Neural progenitor cell (in vitro differentiated cells): ENCODE data around the gene PFKM. TPM values are rescaled to one million over a fixed set of nuclear protein-coding genes. Genes with fewer than 3 reads are reported as not detected.
"Not testable (repeated sequence)": the region's sequence is repeated elsewhere in the genome, so short reads cannot be mapped to it uniquely, and the experiment has no call there.

ENCODE experiments used
- DNase-seq: peaks from one replicate; pipeline ENCODE4 v3.0.0-alpha.2; 2016; ENCODE audit warnings: low spot score
- H2AFZ ChIP-seq: fragments of 200-600 bp; sonication (generic); replicated peaks from 2 replicates; pipeline ENCODE4 v1.6.1; 2016; ENCODE audit warnings: antibody characterized with exemption
- H3F3A ChIP-seq: fragments of 200-600 bp; sonication (generic); 2 replicates; pipeline ENCODE4 v1.6.1; 2016; ENCODE audit warnings: antibody characterized with exemption, low read depth
- H3K27ac ChIP-seq: fragments of 200-600 bp; sonication (generic); 2 replicates; pipeline ENCODE4 v1.5.1; 2016; ENCODE audit warnings: mild to moderate bottlenecking
- H3K27me3 ChIP-seq: fragments of 200-600 bp; sonication (generic); 2 replicates; pipeline ENCODE4 v1.6.1; 2016; ENCODE audit warnings: mild to moderate bottlenecking, moderate library complexity
- H3K36me3 ChIP-seq: fragments of 200-600 bp; sonication (generic); 2 replicates; pipeline ENCODE4 v1.5.1; 2016
- H3K4me1 ChIP-seq: fragments of 200-600 bp; sonication (generic); 2 replicates; pipeline ENCODE4 v1.6.1; 2016; ENCODE audit warnings: mixed run types
- H3K4me2 ChIP-seq: fragments of 200-600 bp; sonication (generic); 2 replicates; pipeline ENCODE4 v1.6.1; 2016
- H3K4me3 ChIP-seq: fragments of 200-600 bp; sonication (generic); 2 replicates; pipeline ENCODE4 v1.5.1; 2016
- H3K79me2 ChIP-seq: fragments of 200-600 bp; sonication (generic); 2 replicates; pipeline ENCODE4 v1.6.1; 2016; ENCODE audit warnings: low read depth
- H3K9ac ChIP-seq: fragments of 200-600 bp; sonication (generic); 2 replicates; pipeline ENCODE4 v1.6.1; 2016
- H3K9me3 ChIP-seq: fragments of 200-600 bp; sonication (generic); 2 replicates; pipeline ENCODE4 v1.5.1; 2016; ENCODE audit warnings: low read depth
- H4K20me1 ChIP-seq: fragments of 200-600 bp; sonication (generic); 2 replicates; pipeline ENCODE4 v1.6.1; 2016; ENCODE audit warnings: low read depth
- H3K27ac Mint-ChIP-seq: 3 replicates; pipeline ENCODE4 v1.8.0; 2021; ENCODE audit warnings: mixed read lengths
- H3K27me3 Mint-ChIP-seq: 2 replicates; pipeline ENCODE4 v1.8.0; 2022; ENCODE audit warnings: low read depth, mild to moderate bottlenecking, inconsistent platforms, moderate library complexity, mixed read lengths; ENCODE audit not compliant: insufficient read depth
- H3K36me3 Mint-ChIP-seq: 3 replicates; pipeline ENCODE4 v1.8.0; 2021; ENCODE audit warnings: mixed read lengths
- H3K4me1 Mint-ChIP-seq: 3 replicates; pipeline ENCODE4 v1.8.0; 2021; ENCODE audit warnings: mixed read lengths
- H3K4me3 Mint-ChIP-seq: 3 replicates; pipeline ENCODE4 v1.8.0; 2021; ENCODE audit warnings: mild to moderate bottlenecking, moderate library complexity, mixed read lengths
- H3K9me3 Mint-ChIP-seq: 3 replicates; pipeline ENCODE4 v1.8.0; 2020; ENCODE audit warnings: mixed read lengths
- EZH2 ChIP-seq: fragments of 200-600 bp; sonication (generic); IDR thresholded peaks from 2 replicates; pipeline ENCODE4 v1.6.1; 2017; ENCODE audit warnings: antibody characterized with exemption, mild to moderate bottlenecking, moderate library complexity
- EZH2phosphoT487 ChIP-seq: fragments of 200-600 bp; sonication (generic); IDR thresholded peaks from 2 replicates; pipeline ENCODE4 v1.6.1; 2017; ENCODE audit warnings: antibody characterized with exemption
- total RNA-seq: library from RNA; depleted of rRNA; stranded (reverse); fragments of >200 nt; gene quantifications from 2 replicates; pipeline ENCODE4 v1.2.3, GENCODE V29; 2015; ENCODE audit warnings: low replicate concordance
- TF ChIP-seq, protein P1 (sequence below): fragments of 200-600 bp; sonication (generic); IDR thresholded peaks from 2 replicates; pipeline ENCODE4 v1.5.1; 2017; ENCODE audit warnings: antibody characterized with exemption, mild to moderate bottlenecking

The PFKM gene
- total RNA-seq, 1 donor from 2014 or later: 128 TPM

DNA sequence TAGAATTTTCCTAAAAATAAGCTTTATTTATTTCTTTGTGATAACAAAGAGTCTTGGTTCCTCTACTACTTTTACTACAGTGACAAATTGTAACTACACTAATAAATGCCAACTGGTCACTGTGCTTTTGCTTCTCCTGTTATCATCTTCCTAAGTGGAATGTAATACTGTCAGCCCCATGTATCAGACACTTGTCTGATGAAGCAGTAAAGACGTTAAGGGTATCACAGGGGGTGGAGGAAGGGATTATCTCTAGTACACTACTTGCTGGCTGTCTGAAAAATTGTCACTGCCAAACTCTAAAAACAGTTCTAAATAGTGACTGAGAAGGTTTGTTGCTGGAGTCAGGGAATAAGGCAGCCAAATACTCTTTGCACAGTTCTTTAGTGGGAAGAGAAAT lies 26.8 kb downstream of the PFKM start:
- Mint-ChIP-seq H3K36me3 (peaks cover 38% of the 10 kb centered on the region), H3K27me3 (peaks cover 4% of the 10 kb centered on the region), H3K4me1 (no peaks in the 10 kb centered on the region), H3K9me3 (no peaks in the 10 kb centered on the region), H3K27ac (no peak overlapping the region), H3K4me3 (no peak overlapping the region)
- Histone ChIP-seq H3F3A (peaks cover 4% of the 10 kb centered on the region), H3K4me2 (no peak overlapping the region), H3K4me3 (no peak overlapping the region), H3K9me3 (no peaks in the 10 kb centered on the region), H3K4me1 (no peaks in the 10 kb centered on the region), H3K9ac (no peak overlapping the region), H4K20me1 (no peaks in the 10 kb centered on the region), H3K27me3 (no peaks in the 10 kb centered on the region), H3K79me2 (no peaks in the 10 kb centered on the region), H2AFZ (no peak overlapping the region), H3K36me3 (peaks cover 13% of the 10 kb centered on the region), H3K27ac (no peak overlapping the region)
- TF ChIP-seq, protein P1, sequence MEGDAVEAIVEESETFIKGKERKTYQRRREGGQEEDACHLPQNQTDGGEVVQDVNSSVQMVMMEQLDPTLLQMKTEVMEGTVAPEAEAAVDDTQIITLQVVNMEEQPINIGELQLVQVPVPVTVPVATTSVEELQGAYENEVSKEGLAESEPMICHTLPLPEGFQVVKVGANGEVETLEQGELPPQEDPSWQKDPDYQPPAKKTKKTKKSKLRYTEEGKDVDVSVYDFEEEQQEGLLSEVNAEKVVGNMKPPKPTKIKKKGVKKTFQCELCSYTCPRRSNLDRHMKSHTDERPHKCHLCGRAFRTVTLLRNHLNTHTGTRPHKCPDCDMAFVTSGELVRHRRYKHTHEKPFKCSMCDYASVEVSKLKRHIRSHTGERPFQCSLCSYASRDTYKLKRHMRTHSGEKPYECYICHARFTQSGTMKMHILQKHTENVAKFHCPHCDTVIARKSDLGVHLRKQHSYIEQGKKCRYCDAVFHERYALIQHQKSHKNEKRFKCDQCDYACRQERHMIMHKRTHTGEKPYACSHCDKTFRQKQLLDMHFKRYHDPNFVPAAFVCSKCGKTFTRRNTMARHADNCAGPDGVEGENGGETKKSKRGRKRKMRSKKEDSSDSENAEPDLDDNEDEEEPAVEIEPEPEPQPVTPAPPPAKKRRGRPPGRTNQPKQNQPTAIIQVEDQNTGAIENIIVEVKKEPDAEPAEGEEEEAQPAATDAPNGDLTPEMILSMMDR: no peak
- no peak for TF ChIP-seq EZH2
- no peak for DNase-seq

DNA sequence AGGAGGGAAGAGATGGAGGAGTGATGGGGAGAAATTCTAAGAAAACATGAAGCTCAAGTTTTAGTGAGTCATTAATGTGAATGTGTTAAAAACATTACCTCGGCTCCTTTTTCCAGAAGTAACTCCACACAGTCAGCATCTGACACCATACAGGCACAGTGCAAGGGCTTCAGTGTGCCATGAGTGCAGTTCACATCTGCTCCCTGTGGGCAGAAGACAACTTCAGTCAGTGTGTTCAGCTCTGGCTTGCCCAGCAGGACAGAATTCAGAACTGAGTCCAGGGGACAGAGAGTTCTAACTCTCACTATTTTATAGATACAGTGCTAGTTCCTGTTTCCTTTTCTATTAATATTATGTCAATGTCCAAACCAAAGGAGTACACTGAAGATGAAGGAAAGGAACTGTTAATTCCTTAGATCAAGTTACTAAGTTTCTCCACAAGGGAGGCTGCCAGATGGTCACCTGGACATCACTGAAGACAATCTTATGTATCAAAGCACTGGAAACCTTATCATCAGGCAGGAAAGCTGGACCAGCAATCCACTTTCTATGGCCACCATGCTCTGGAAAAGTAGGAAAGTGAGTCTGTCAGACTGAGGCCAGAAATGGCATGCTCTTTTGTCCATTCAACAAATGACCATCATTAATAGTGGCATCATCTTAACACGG lies 32.1 kb downstream of the PFKM start:
- H2AFZ ChIP-seq: no peak overlapping the region
- no peaks in the 10 kb centered on the region for H3K9me3 ChIP-seq
- Mint-ChIP-seq H3K4me1 (peaks cover 2% of the 10 kb centered on the region), H3K36me3 (peaks cover 12% of the 10 kb centered on the region), H3K4me3 (no peak overlapping the region), H3K27ac (no peak overlapping the region), H3K27me3 (peaks cover 2% of the 10 kb centered on the region), H3K9me3 (no peaks in the 10 kb centered on the region)
- H3K4me2 ChIP-seq: no peak overlapping the region
- no peak overlapping the region for H3K4me3 ChIP-seq
- H3K27ac ChIP-seq: no peak overlapping the region
- no peak overlapping the region for H3K9ac ChIP-seq
- no peaks in the 10 kb centered on the region for H4K20me1 ChIP-seq
- no peak for DNase-seq
- peaks cover 7% of the 10 kb centered on the region for H3K36me3 ChIP-seq
- peaks cover 4% of the 10 kb centered on the region for H3F3A ChIP-seq
- no peaks in the 10 kb centered on the region for H3K27me3 ChIP-seq
- TF ChIP-seq EZH2 (no peak), EZH2phosphoT487 (no peak)
- TF ChIP-seq, protein P1: no peak
- no peaks in the 10 kb centered on the region for H3K79me2 ChIP-seq
- peaks cover under 1% of the 10 kb centered on the region for H3K4me1 ChIP-seq

- not testable (repeated sequence) for H3K79me2 ChIP-seq, H3K27me3 Mint-ChIP-seq, H3K9me3 Mint-ChIP-seq, H3K36me3 ChIP-seq, H3K4me3 ChIP-seq, H3K27ac Mint-ChIP-seq, H2AFZ ChIP-seq, H4K20me1 ChIP-seq, H3K9me3 ChIP-seq, H3K27me3 ChIP-seq, DNase-seq, H3K27ac ChIP-seq, H3K4me2 ChIP-seq, H3K4me1 ChIP-seq, H3K36me3 Mint-ChIP-seq, H3K9ac ChIP-seq
- peaks cover 14% of the 10 kb centered on the region for H3F3A ChIP-seq
- Mint-ChIP-seq H3K4me3 (peak overlapping the region; percentile 95), H3K4me1 (peaks cover 17% of the 10 kb centered on the region)
Measured at GRCh38 chr12:48155786-48156185, 36.6 kb downstream of the PFKM start.

DNA sequence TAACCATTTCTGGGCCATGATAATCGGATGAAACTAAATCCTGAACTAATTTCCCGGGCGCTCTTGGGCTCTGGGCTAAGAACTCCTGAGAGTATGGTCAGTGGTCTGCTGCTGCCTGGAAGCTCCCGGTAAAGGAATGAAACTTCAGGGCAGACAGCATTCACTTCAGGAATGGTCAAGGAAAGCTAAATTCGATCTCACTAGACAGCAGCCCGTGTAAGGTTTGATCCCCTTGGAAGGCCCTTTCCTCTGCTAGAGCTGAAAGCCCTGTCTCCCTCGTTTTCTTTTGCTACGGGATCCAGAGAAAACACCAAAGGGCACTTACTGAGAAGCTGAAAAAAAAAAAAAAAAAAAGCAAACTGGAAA lies 37.5 kb downstream of the PFKM start:
- peak overlapping the region; percentile 94 for H2AFZ ChIP-seq
- TF ChIP-seq EZH2: no peak
- H3K4me1 Mint-ChIP-seq: peaks cover 17% of the 10 kb centered on the region
- H3K4me3 Mint-ChIP-seq: peak overlapping the region; percentile 95
- H3K27me3 ChIP-seq: no peaks in the 10 kb centered on the region
- H3K9me3 Mint-ChIP-seq: no peaks in the 10 kb centered on the region
- no peak overlapping the region for H3K27ac ChIP-seq
- H3K4me2 ChIP-seq: peak overlapping the region; percentile 82
- H3F3A ChIP-seq: peaks cover 14% of the 10 kb centered on the region
- peaks cover 2% of the 10 kb centered on the region for H3K36me3 Mint-ChIP-seq
- H3K27me3 Mint-ChIP-seq: peaks cover 3% of the 10 kb centered on the region
- no peaks in the 10 kb centered on the region for H3K9me3 ChIP-seq
- H3K4me1 ChIP-seq: peaks cover 5% of the 10 kb centered on the region
- DNase-seq: no peak
- H3K27ac Mint-ChIP-seq: peak overlapping the region; percentile 60
- no peaks in the 10 kb centered on the region for H4K20me1 ChIP-seq
- no peak overlapping the region for H3K9ac ChIP-seq
- peak overlapping the region; percentile 69 for H3K4me3 ChIP-seq
- H3K36me3 ChIP-seq: no peaks in the 10 kb centered on the region
- no peaks in the 10 kb centered on the region for H3K79me2 ChIP-seq
